PC-3 (cell line): Measurements from ENCODE around the gene SLC39A11.

Source experiments
- CTCF ChIP-seq: fragments of 300-600 bp; sonication (generic); conservative IDR thresholded peaks from 2 replicates; pipeline ENCODE4 v1.5.1; 2017; ENCODE audit warnings: antibody characterized with exemption, low read depth, mild to moderate bottlenecking, low read length
- EZH2 ChIP-seq: fragments of 300-600 bp; sonication (generic); IDR thresholded peaks from one replicate; pipeline ENCODE4 v1.6.1; 2017; ENCODE audit warnings: antibody characterized with exemption, mild to moderate bottlenecking, low read length; ENCODE audit not compliant: unreplicated experiment
- EZH2phosphoT487 ChIP-seq: fragments of 300-600 bp; sonication (generic); IDR thresholded peaks from 2 replicates; pipeline ENCODE4 v1.6.1; 2018; ENCODE audit warnings: mild to moderate bottlenecking, antibody characterized with exemption, low read length, borderline replicate concordance

- no peak for TF ChIP-seq CTCF
- TF ChIP-seq EZH2phosphoT487, result no peak
- TF ChIP-seq EZH2, result no peak
These were observed 460.9 kb downstream of the SLC39A11 start for GRCh38 chr17:72631568-72631948.
